D721Med (cell line): ENCODE results near the gene ATP4A.
"Not testable (repeated sequence)": the region's sequence is repeated elsewhere in the genome, so short reads cannot be mapped to it uniquely, and the experiment has no call there.

Experiments
- DNase-seq: peaks from one replicate; pipeline ENCODE4 v3.0.0; 2011; ENCODE audit warnings: low spot score; ENCODE audit not compliant: insufficient read length
- FAIRE-seq: peaks from 2 replicates; lab custom pipeline; 2011; peaks lifted over from hg19 to GRCh38; lab: Jason Lieb, UNC
- CTCF ChIP-seq: IDR thresholded peaks from 2 replicates; pipeline ENCODE4 v1.5.1; 2012; ENCODE audit warnings: mild to moderate bottlenecking, control low read depth; ENCODE audit not compliant: insufficient read depth; ENCODE audit errors: missing control alignments

The ATP4A gene

GRCh38 chr19:35563207-35563829, at the start of gene ATP4A:
Gene ATP4A (minus strand): TSS chr19:35563658. CDS start chr19:35563629, 29 bp downstream.
- DNase-seq (no peak), FAIRE-seq (no peak)
- TF ChIP-seq CTCF, result no peak

GRCh38 chr19:35612559-35613321, 49.3 kb upstream of the ATP4A start, which contains the start of gene HAUS5:
Gene HAUS5 (plus strand): TSS chr19:35612735. CDS start chr19:35612795, 60 bp downstream.
- no peak for TF ChIP-seq CTCF
- FAIRE-seq (no peak), DNase-seq (peak; percentile 85)

- DNase-seq (no peak), FAIRE-seq (no peak)
- TF ChIP-seq CTCF, result no peak
Observed at GRCh38 chr19:35612224-35612558, 48.7 kb upstream of the ATP4A start.

GRCh38 chr19:35609851-35610353, 46.4 kb upstream of the ATP4A start:
- no peak for FAIRE-seq

GRCh38 chr19:35608251-35608650, 44.8 kb upstream of the ATP4A start:
- no peak for TF ChIP-seq CTCF
- FAIRE-seq (no peak), DNase-seq (no peak)

More at GRCh38 chr19:35609851-35610353, 46.4 kb upstream of the ATP4A start:
- no peak for TF ChIP-seq CTCF
- DNase-seq, result no peak

- FAIRE-seq, result no peak
- no peak for DNase-seq
- no peak for TF ChIP-seq CTCF
Observed at GRCh38 chr19:35607661-35608060, 44.2 kb upstream of the ATP4A start.

- DNase-seq, FAIRE-seq: not testable (repeated sequence)
Observed at GRCh38 chr19:35607170-35607569, 43.7 kb upstream of the ATP4A start.

- not testable (repeated sequence) for FAIRE-seq, DNase-seq
Observed at GRCh38 chr19:35604436-35604835, 41.0 kb upstream of the ATP4A start.
